GM13977 (cell line): ENCODE results near the gene SLC35C1.

ENCODE experiments used
- DNase-seq: peaks from one replicate; pipeline ENCODE4 v3.0.0; 2012; ENCODE audit warnings: low spot score
- in situ Hi-C: fragments of 300-500 bp; cut with MboI; formaldehyde crosslinking; loops from one replicate; pipeline ENCODE4 v1.12.0; 2022; ENCODE audit warnings: low sequenced_read_pairs, low pct_unique_long_range_greater_than_20kb, mixed read lengths, inconsistent platforms; ENCODE audit not compliant: unreplicated experiment
- TF ChIP-seq, protein P1 (sequence below): IDR thresholded peaks from 2 replicates; pipeline ENCODE4 v1.5.1; 2012; ENCODE audit warnings: mild to moderate bottlenecking, control low read depth; ENCODE audit not compliant: insufficient read depth; ENCODE audit errors: extremely low read depth, missing control alignments

SLC35C1 gene

DNA sequence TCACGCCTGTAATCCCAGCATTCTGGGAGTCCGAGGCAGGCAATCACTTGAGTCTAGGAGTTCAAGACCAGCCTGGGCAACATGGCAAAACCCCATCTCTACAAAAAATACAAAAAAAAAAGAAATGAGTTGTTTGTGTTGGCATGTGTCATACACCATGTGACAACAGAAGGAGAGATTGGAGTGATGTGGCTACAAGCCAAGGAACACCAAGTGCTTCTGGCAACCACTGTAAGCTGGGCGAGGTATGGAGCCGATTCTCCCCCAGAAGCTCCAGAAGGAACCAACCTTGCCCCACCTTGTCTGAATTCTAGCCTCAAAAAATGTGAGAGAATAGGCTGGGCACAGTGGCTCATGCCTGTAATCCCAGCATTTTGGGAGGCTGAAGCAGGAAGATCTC is 39.1 kb upstream of the SLC35C1 start:
- DNase-seq: no peak
- TF ChIP-seq, protein P1, sequence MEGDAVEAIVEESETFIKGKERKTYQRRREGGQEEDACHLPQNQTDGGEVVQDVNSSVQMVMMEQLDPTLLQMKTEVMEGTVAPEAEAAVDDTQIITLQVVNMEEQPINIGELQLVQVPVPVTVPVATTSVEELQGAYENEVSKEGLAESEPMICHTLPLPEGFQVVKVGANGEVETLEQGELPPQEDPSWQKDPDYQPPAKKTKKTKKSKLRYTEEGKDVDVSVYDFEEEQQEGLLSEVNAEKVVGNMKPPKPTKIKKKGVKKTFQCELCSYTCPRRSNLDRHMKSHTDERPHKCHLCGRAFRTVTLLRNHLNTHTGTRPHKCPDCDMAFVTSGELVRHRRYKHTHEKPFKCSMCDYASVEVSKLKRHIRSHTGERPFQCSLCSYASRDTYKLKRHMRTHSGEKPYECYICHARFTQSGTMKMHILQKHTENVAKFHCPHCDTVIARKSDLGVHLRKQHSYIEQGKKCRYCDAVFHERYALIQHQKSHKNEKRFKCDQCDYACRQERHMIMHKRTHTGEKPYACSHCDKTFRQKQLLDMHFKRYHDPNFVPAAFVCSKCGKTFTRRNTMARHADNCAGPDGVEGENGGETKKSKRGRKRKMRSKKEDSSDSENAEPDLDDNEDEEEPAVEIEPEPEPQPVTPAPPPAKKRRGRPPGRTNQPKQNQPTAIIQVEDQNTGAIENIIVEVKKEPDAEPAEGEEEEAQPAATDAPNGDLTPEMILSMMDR: no peak
- in situ Hi-C loops: loop anchor here (25.0 kb wide), 1 partner anchor 379 kb away; no protein-coding TSS in a partner anchor

DNA sequence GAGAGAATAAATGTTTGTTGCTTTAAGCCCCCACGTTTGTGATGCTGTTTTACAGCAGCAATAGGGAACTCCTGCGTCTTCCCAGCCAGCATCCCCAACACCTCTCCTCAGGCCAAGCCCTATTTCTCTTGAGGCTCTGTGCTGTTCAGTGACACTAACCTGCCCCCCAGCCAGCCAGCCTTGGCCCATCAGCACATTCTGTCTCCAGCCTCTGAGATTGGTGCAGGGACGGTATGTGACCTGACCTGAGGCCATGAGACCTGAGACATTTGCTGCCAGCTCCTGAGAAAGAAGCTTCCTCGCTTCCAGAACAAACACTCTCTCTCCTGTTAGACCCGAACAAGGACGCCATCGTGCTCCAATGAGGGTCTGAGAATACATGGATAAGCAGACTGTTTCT is 38.5 kb upstream of the SLC35C1 start:
- no peak for DNase-seq
- in situ Hi-C loops: loop anchor here (25.0 kb wide), 1 partner anchor 379 kb away; no protein-coding TSS in a partner anchor
- TF ChIP-seq, protein P1: no peak

DNA sequence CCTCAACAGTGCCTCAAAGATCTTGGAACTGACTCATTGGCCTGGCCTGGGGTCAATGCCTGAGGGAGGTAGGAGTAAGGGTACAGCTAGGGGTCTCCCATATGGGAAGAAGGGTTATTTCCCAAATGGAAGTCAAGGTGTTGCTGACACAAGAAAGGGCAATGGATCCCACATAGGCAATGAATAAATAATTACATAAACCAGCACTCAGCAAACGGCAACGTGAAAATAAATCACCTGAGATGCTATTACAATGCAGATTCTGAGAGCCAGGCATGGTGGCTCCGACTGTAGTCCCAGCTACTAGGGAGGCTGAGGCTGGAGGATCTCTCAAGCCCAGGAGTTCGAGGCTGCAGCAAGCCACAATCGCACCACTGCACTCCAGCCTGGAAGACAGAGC is 36.5 kb upstream of the SLC35C1 start:
- TF ChIP-seq, protein P1: no peak
- in situ Hi-C loops: loop anchor here (25.0 kb wide), 1 partner anchor 381 kb away; no protein-coding TSS in a partner anchor
- no peak for DNase-seq

DNA sequence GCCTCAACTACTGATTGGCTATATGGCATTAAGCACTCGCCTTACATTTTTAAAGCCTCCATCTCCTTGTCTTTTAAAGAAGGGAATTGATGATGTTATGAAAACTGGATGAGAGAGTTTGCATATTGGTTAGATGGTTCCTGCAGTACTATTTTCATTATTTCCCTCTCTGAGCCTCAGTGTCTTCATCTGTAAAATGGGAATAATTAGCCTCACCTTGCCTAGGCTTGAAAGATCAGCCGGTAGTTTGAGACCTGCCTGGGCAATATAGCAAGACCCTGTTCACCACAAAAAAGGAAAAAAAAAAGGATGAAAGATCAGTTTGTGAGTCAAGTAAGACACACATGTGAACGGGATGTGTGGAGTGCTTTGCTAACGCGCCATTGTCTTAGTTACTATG is 35.0 kb upstream of the SLC35C1 start:
- in situ Hi-C loops: loop anchor here (25.0 kb wide), 1 partner anchor 383 kb away; no protein-coding TSS in a partner anchor
- no peak for DNase-seq
- TF ChIP-seq, protein P1: no peak

DNA sequence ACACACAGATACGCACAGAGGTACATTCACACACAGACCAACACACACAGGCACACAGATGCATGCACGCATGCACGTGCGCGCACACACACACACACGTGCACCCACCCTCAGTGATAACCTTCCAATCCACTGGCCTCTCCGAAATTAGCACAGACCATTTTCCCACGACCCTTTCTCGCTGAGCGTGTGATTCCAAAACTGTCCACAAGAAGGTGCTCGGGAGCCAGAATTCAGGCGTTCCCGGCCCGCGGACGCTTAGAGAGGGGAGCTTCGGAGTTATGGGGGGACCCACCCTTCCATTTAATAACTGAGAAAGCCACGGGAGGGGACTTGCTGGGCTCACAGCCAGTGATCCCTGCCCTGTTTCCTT is 33.8 kb upstream of the SLC35C1 start:
- peak; percentile 75 for DNase-seq
- in situ Hi-C loops: loop anchor here (25.0 kb wide), 1 partner anchor 384 kb away; no protein-coding TSS in a partner anchor
- TF ChIP-seq, protein P1: peak; percentile 84

DNA sequence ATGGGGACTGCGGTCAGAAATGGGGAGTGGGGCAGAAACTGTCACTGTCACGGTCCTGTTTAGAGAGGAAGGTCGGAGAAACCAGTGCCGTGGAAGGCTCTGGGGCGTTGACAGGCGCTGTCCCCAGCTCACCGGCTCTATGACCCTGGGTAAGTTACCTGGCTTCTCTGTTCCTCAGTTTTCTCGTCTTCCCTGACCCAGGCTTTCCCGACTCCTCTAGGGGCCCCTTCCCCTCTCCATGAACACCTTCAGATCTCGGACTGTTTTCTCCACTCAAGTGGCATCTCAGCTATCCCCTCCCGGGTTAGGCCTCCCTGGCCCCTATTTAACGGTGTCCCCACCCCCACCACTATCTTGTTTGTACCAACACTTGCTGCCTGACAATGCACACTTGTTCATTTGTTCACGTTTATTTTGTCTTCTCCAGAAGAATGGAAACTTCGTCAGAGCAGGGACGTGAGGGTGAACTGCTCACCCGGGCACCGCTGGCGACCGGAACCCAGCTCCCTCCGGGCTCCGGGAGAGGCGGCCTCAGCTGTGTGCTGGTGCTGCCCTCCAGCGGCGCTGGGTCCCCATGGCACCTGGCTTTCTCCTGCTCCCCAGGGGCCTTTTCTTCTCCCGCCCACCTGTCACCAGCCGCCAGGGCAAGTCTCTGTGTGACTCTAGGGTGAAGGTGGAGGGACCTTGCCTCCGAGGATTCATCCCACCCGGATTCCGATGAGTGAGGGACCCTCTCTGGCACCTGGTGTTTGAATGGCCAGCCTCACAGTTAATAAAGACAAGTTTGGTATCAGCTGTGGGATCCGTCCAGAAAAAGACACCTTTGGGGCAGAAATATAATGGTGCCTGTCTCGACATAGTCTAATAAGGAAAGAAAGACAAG is 33.1 kb upstream of the SLC35C1 start:
- TF ChIP-seq, protein P1: peak; percentile 96
- DNase-seq: peak; percentile 90
- in situ Hi-C loops: loop anchor here (25.0 kb wide), 1 partner anchor 385 kb away; no protein-coding TSS in a partner anchor
